Measurements from ENCODE around the gene IBTK. TPM values are rescaled to one million over a fixed set of nuclear protein-coding genes. Genes with fewer than 3 reads are reported as not detected.
A peak's percentile ranks its signal among the peaks of the same experiment; 100 is the strongest.

Gene IBTK
- total RNA-seq, 1 donor from 2014 or later, result 15.5 TPM

- H3K27me3 ChIP-seq, result no peaks in the 10 kb centered on the region
- no peak for DNase-seq (ENCODE audit: extremely low spot score in 2 of 2)
- TF ChIP-seq POLR2A (IDR thresholded peaks at IDR 0.05) (no peak), CTCF (IDR thresholded peaks at IDR 0.05) (no peak), POLR2AphosphoS5 (IDR thresholded peaks at IDR 0.05; ENCODE audit: insufficient read depth in 1 of 2, low read depth in 1 of 2) (no peak)
- H3K4me3 ChIP-seq, result no peak overlapping the region
- no peaks in the 10 kb centered on the region for H3K4me1 ChIP-seq
- H3K36me3 ChIP-seq, result no peaks in the 10 kb centered on the region
- no peak overlapping the region for H3K27ac ChIP-seq
- no peaks in the 10 kb centered on the region for H3K9me3 ChIP-seq
- intact Hi-C loops (cut with DNase I), result no loop called here
Observed at GRCh38 chr6:82273295-82273694, 25.8 kb upstream of the IBTK start.

GRCh38 chr6:82270881-82271635 is 23.5 kb upstream of the IBTK start:
- Histone ChIP-seq H3K27ac (no peak overlapping the region), H3K27me3 (no peaks in the 10 kb centered on the region), H3K36me3 (no peaks in the 10 kb centered on the region), H3K4me1 (no peaks in the 10 kb centered on the region), H3K4me3 (no peak overlapping the region), H3K9me3 (no peaks in the 10 kb centered on the region)
- TF ChIP-seq CTCF (IDR thresholded peaks at IDR 0.05) (peak in 2 of 3 experiments; percentile 39 to 57), POLR2A (IDR thresholded peaks at IDR 0.05) (no peak)
- DNase-seq (ENCODE audit: extremely low spot score in 2 of 2), result no peak
- intact Hi-C loops (cut with DNase I), result no loop called here

GRCh38 chr6:82268301-82268846 is 20.8 kb upstream of the IBTK start:
- H3K9me3 ChIP-seq, result no peaks in the 10 kb centered on the region
- no peak overlapping the region for H3K4me3 ChIP-seq
- no peaks in the 10 kb centered on the region for H3K36me3 ChIP-seq
- no peaks in the 10 kb centered on the region for H3K4me1 ChIP-seq
- intact Hi-C loops (cut with DNase I), result no loop called here
- no peak for DNase-seq (ENCODE audit: extremely low spot score in 2 of 2)
- no peaks in the 10 kb centered on the region for H3K27me3 ChIP-seq
- TF ChIP-seq POLR2AphosphoS5 (IDR thresholded peaks at IDR 0.05; ENCODE audit: insufficient read depth in 1 of 2, low read depth in 1 of 2) (no peak), CTCF (IDR thresholded peaks at IDR 0.05) (no peak), POLR2A (IDR thresholded peaks at IDR 0.05) (no peak)
- no peak overlapping the region for H3K27ac ChIP-seq

- Histone ChIP-seq H3K27ac (no peak overlapping the region), H3K27me3 (no peaks in the 10 kb centered on the region), H3K9me3 (no peaks in the 10 kb centered on the region), H3K36me3 (no peaks in the 10 kb centered on the region), H3K4me1 (no peaks in the 10 kb centered on the region), H3K4me3 (no peak overlapping the region)
- TF ChIP-seq POLR2A (IDR thresholded peaks at IDR 0.05) (no peak), CTCF (IDR thresholded peaks at IDR 0.05) (no peak), POLR2AphosphoS5 (IDR thresholded peaks at IDR 0.05; ENCODE audit: insufficient read depth in 1 of 2, low read depth in 1 of 2) (no peak)
- intact Hi-C loops (cut with DNase I), result no loop called here
- no peak for DNase-seq (ENCODE audit: extremely low spot score in 2 of 2)
Observed at GRCh38 chr6:82264824-82265223, 17.3 kb upstream of the IBTK start.

DNA sequence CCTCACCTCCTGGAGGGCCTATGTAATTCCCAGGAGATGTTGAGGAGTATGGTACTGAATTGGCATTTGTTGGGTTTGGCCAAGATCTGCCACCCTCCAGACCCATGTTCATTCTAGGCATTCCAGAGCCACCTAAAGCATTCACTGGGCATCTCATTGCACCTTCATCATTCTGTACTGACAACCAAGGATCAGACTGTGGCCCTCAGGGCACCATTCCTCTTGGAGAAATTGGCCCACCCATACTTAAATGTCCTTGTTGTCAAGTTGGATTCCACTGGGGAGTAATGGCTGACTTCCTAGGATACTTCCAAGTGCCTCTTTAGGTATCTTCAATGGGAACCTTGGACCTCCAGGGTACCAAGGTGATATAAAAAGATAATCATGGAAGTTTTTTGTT is 16.8 kb upstream of the IBTK start:
- no peak for DNase-seq (ENCODE audit: extremely low spot score in 2 of 2)
- Histone ChIP-seq H3K27ac (no peak overlapping the region), H3K27me3 (no peaks in the 10 kb centered on the region), H3K4me1 (no peaks in the 10 kb centered on the region), H3K36me3 (no peaks in the 10 kb centered on the region), H3K9me3 (no peaks in the 10 kb centered on the region), H3K4me3 (no peak overlapping the region)
- no peak for TF ChIP-seq POLR2AphosphoS5 (IDR thresholded peaks at IDR 0.05; ENCODE audit: insufficient read depth in 1 of 2, low read depth in 1 of 2)
- TF ChIP-seq CTCF (IDR thresholded peaks at IDR 0.05), result no peak
- TF ChIP-seq POLR2A (IDR thresholded peaks at IDR 0.05), result no peak
- intact Hi-C loops (cut with DNase I), result no loop called here
